GM04504 (cell line): ENCODE data around the gene ARGFX.
"Not testable (repeated sequence)": the region's sequence is repeated elsewhere in the genome, so short reads cannot be mapped to it uniquely, and the experiment has no call there.

ENCODE experiments used
- DNase-seq: peaks from one replicate; pipeline ENCODE4 v3.0.0-alpha.2; 2012; ENCODE audit warnings: low read depth

The ARGFX gene

GRCh38 chr3:121599900-121600299 lies 32.2 kb downstream of the ARGFX start:
- not testable (repeated sequence) for DNase-seq

DNA sequence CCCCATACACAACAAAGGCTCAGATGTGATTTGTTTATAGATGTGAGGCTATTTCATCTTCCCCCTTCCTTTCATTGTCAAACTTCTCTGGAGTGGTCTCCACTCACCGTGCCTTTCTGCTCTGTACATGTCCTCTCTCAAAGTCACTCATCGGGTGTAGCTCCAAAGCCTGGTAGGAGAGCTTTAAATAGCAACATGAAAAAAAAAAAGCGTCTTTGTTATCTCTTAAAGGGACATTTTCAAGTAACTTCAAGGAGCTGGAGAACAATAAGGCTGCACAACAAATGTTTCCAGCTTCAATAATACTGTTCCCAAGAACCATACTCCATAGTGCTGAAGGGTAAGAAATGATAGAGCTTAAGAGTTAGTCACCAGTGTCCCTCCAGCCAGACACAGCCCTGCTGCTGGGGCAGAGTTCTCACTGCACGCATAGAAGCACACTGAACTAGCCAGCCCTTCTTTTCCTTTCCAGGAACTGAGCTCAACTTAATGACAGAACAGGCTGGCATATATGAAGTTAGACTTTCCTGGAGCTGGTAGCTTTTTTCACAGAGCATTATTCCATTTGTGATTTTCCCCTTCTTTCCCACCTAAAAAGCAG lies 33.6 kb downstream of the ARGFX start:
- DNase-seq = no peak

GRCh38 chr3:121604759-121605158 lies 37.0 kb downstream of the ARGFX start:
- DNase-seq = no peak

GRCh38 chr3:121606106-121606505 lies 38.4 kb downstream of the ARGFX start:
- no peak for DNase-seq
